ENCODE results near the gene PRRX2. TPM values are rescaled to one million over a fixed set of nuclear protein-coding genes. Genes with fewer than 3 reads are reported as not detected.

Gene PRRX2
- total and polyA plus RNA-seq, 2 experiments from 2014 or later, result 9.7 to 23.0 TPM

DNA sequence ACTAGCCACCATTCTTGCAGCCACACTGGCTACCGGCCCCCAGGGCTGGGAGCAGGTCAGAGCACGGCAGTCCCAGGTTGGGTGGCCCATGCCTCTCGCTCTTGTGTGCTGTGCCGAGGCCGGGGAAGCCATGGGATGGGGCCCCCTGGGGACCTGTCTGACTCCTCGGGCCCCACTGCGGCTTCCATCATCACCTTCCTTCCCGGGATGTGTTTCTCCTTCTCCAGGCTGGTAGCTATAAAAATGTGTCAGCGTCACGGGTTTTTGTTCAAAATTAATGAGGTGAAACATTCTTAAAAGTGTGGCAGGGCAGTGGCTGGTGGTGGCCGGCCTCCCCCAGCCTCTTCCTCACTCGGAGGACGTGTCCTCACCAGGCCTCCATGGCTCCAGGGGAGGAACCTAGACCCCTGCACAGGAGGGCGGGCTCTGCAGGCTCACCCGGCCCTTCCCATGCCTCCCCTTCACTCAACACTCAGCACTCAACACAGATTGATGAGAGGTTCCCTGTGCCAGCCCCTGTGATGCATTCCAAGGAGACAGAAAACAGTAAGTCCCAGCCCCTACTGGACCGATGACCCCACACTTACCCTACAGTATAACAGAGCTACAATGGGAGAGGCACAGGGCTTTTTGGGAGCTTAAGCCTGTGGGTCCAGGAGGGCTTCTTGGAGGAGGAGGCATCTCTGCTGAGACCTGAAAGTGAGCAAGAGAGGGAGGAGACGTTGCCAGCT is 44.2 kb downstream of the PRRX2 start:
- H3K4me1 ChIP-seq (ENCODE audit: insufficient read depth), result peaks cover 18% of the 10 kb centered on the region
- peaks cover 11% of the 10 kb centered on the region for H3K79me2 ChIP-seq
- no peaks in the 10 kb centered on the region for H3K9me3 ChIP-seq (ENCODE audit: low read depth)
- no peak for DNase-seq (ENCODE audit: low spot score)
- no peak for TF ChIP-seq EZH2phosphoT487 (IDR thresholded peaks at IDR 0.05; ENCODE audit: low read depth, severe bottlenecking, unreplicated experiment)
- no peak for TF ChIP-seq CTCF (IDR thresholded peaks at IDR 0.05; ENCODE audit: poor library complexity)
- no peak for TF ChIP-seq EZH2 (IDR thresholded peaks at IDR 0.05; ENCODE audit: borderline replicate concordance)
- H4K20me1 ChIP-seq (ENCODE audit: insufficient read depth, poor library complexity, severe bottlenecking), result no peaks in the 10 kb centered on the region
- H3K9me2 ChIP-seq (replicated peaks; ENCODE audit: insufficient read depth), result no peaks in the 10 kb centered on the region
- no peaks in the 10 kb centered on the region for H3K27me3 ChIP-seq
- no peak overlapping the region for H3K4me2 ChIP-seq
- H3K4me3 ChIP-seq, result no peak overlapping the region
- no peak overlapping the region for H2AFZ ChIP-seq
- H3K36me3 ChIP-seq (replicated peaks; ENCODE audit: insufficient read depth, low read depth), result no peaks in the 10 kb centered on the region
- WGBS (ENCODE audit: low lambda C conversion rate, missing lambda C conversion rate), result 73% methylated on average over 17 of the region's 17 CpGs
- peak overlapping the region; percentile 5 for H3K27ac ChIP-seq

- Histone ChIP-seq H3K4me2 (no peak overlapping the region), H3K4me1 (ENCODE audit: insufficient read depth) (peaks cover 18% of the 10 kb centered on the region), H3K9me3 (ENCODE audit: low read depth) (no peaks in the 10 kb centered on the region), H3K79me2 (peaks cover 11% of the 10 kb centered on the region), H3K27me3 (no peaks in the 10 kb centered on the region), H3K27ac (peak overlapping the region; percentile 89), H4K20me1 (ENCODE audit: insufficient read depth, poor library complexity, severe bottlenecking) (no peaks in the 10 kb centered on the region), H3K9me2 (replicated peaks; ENCODE audit: insufficient read depth) (no peaks in the 10 kb centered on the region), H2AFZ (no peak overlapping the region), H3K36me3 (replicated peaks; ENCODE audit: insufficient read depth, low read depth) (no peaks in the 10 kb centered on the region), H3K4me3 (no peak overlapping the region)
- 93% methylated on average over 3 of the region's 3 CpGs for WGBS (ENCODE audit: low lambda C conversion rate, missing lambda C conversion rate)
- no peak for DNase-seq (ENCODE audit: low spot score)
- TF ChIP-seq EZH2phosphoT487 (IDR thresholded peaks at IDR 0.05; ENCODE audit: low read depth, severe bottlenecking, unreplicated experiment), result no peak
- TF ChIP-seq CTCF (IDR thresholded peaks at IDR 0.05; ENCODE audit: poor library complexity), result no peak
- no peak for TF ChIP-seq EZH2 (IDR thresholded peaks at IDR 0.05; ENCODE audit: borderline replicate concordance)
Observed at GRCh38 chr9:129710169-129710453, 44.7 kb downstream of the PRRX2 start.

DNA sequence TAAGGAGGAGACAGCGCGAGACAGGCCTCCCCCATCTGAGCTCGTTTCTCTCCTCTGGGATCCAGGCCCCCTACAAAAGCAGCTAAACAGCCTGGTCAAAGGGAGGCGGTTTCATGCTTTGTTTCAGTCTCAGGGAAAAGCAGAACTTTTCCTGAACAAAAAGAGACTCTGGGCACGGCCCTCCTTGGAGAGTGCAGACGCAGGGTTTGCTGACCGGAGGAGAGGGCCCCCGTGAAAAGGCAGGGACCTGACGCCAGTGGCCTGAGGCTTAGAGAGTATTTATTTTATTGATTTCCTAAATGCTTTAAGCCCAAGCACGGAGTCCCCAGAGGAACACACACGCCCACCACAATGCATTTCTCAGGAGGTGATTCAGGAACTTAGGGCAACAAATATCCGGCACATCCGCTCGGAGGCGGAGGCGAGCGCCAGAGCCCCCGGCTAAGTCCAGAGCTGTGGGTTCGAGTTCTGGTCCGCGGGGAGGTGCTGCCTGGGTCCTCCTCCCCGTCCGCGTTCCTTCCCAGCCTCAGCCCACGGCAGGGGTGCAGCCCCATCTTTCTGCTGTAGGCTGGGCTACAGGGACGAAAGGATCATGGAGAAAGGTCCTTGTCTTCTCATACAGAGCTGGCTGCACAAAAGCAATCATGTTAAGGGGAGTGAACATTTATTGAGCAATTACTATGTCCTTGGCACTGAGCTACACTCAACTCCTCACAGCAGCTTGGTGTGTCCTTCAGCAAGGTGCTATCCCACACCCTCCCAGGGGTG is 47.4 kb downstream of the PRRX2 start:
- H3K27me3 ChIP-seq, result no peaks in the 10 kb centered on the region
- peaks cover 18% of the 10 kb centered on the region for H3K4me1 ChIP-seq (ENCODE audit: insufficient read depth)
- no peaks in the 10 kb centered on the region for H3K9me3 ChIP-seq (ENCODE audit: low read depth)
- H2AFZ ChIP-seq, result no peak overlapping the region
- H3K79me2 ChIP-seq, result peaks cover 6% of the 10 kb centered on the region
- H4K20me1 ChIP-seq (ENCODE audit: insufficient read depth, poor library complexity, severe bottlenecking), result no peaks in the 10 kb centered on the region
- no peak for TF ChIP-seq EZH2 (IDR thresholded peaks at IDR 0.05; ENCODE audit: borderline replicate concordance)
- TF ChIP-seq CTCF (IDR thresholded peaks at IDR 0.05; ENCODE audit: poor library complexity), result no peak
- no peak for TF ChIP-seq EZH2phosphoT487 (IDR thresholded peaks at IDR 0.05; ENCODE audit: low read depth, severe bottlenecking, unreplicated experiment)
- H3K27ac ChIP-seq, result peak overlapping the region; percentile 89
- no peak overlapping the region for H3K4me3 ChIP-seq
- peak; percentile 48 for DNase-seq (ENCODE audit: low spot score)
- 43% methylated on average over 26 of the region's 26 CpGs for WGBS (ENCODE audit: low lambda C conversion rate, missing lambda C conversion rate)
- peak overlapping the region; percentile 62 for H3K4me2 ChIP-seq
- no peaks in the 10 kb centered on the region for H3K36me3 ChIP-seq (replicated peaks; ENCODE audit: insufficient read depth, low read depth)
- no peaks in the 10 kb centered on the region for H3K9me2 ChIP-seq (replicated peaks; ENCODE audit: insufficient read depth)
